Small intestine (tissue), 7 donors: Measurements from ENCODE around the gene LDAH. TPM values are rescaled to one million over a fixed set of nuclear protein-coding genes. Genes with fewer than 3 reads are reported as not detected.

ENCODE experiments used
- DNase-seq, 2 donors: peaks; one replicate each; pipeline versions ENCODE4 v3.0.0 to v3.0.0-alpha.2; 2013
- FAIRE-seq: peaks from 2 replicates; lab custom pipeline; 2012; peaks lifted over from hg19 to GRCh38; lab: Jason Lieb, UNC
- H3K27ac ChIP-seq, 3 donors: one replicate each; pipeline ENCODE4 v1.5.1; 2013; ENCODE audit warnings: low read length in 2 of 3, mild to moderate bottlenecking in 2 of 3, control low read depth in 1 of 3, inconsistent platforms in 1 of 3, low read depth in 1 of 3, moderate library complexity in 1 of 3
- H3K27me3 ChIP-seq, 3 donors: one replicate each; pipeline ENCODE4 v1.6.1; 2013; ENCODE audit warnings: low read length in 3 of 3, inconsistent platforms in 1 of 3; ENCODE audit not compliant: control insufficient read depth in 3 of 3, insufficient read depth in 3 of 3
- H3K36me3 ChIP-seq, 3 donors: one replicate each; pipeline ENCODE4 v1.6.1; 2013; ENCODE audit warnings: low read length in 3 of 3, inconsistent platforms in 1 of 3, low read depth in 1 of 3, mild to moderate bottlenecking in 1 of 3, moderate library complexity in 1 of 3; ENCODE audit not compliant: control insufficient read depth in 3 of 3, insufficient read depth in 2 of 3
- H3K4me1 ChIP-seq, 3 donors: one replicate each; pipeline ENCODE4 v1.6.1; 2013; ENCODE audit warnings: low read length in 2 of 3, inconsistent platforms in 1 of 3, low read depth in 1 of 3, mild to moderate bottlenecking in 1 of 3, moderate library complexity in 1 of 3; ENCODE audit not compliant: control insufficient read depth in 3 of 3, insufficient read depth in 2 of 3
- H3K4me3 ChIP-seq, 3 donors: one replicate each; pipeline ENCODE4 v1.5.1; 2013; ENCODE audit warnings: low read length in 3 of 3, control low read depth in 1 of 3, inconsistent platforms in 1 of 3, low read depth in 1 of 3, mild to moderate bottlenecking in 1 of 3, moderate library complexity in 1 of 3
- H3K9me3 ChIP-seq, 2 donors: one replicate each; pipeline ENCODE4 v1.6.1; 2013; ENCODE audit warnings: low read depth in 1 of 2, low read length in 1 of 2; ENCODE audit not compliant: control insufficient read depth in 2 of 2, insufficient read depth in 1 of 2
- WGBS, 3 donors: extraction: QIAGEN DNeasy Blood & Tissue Kit; methylation state at CpG; one replicate each; pipeline ENCODE4 v1.1.7; 2013; 5-methylcytosine and 5-hydroxymethylcytosine counted together
- polyA plus RNA-seq, 4 donors: library from polyadenylated mRNA; stranded (reverse) in 3 of 4; unstranded in 1 of 4; fragments of 200-250 nt in 3 of 4; fragments of 120-200 nt in 1 of 4; gene quantifications; one replicate each; pipeline versions ENCODE4 v1.2.1 to v1.2.3, GENCODE V29; 2013
- donor health status: healthy with polysubstance abuse.
- donor health status: control.
- donor health status: control.
- donor health status: Bipolar disorder and iron deficiency.
- donor health status: healthy.

LDAH gene
- polyA plus RNA-seq, 4 donors = 4.3 to 32.1 (median 10.4) TPM

- Histone ChIP-seq H3K27ac (no peak overlapping the region), H3K4me3 (no peak overlapping the region), H3K4me1 (peaks cover 0 to 38% (median 0%) of the 10 kb centered on the region in 3 donors), H3K27me3 (peaks cover 10 to 50% (median 32%) of the 10 kb centered on the region in 3 donors), H3K9me3 (peaks cover 0 to 3% of the 10 kb centered on the region in 2 donors), H3K36me3 (peaks cover 0 to 13% (median 0%) of the 10 kb centered on the region in 3 donors)
- FAIRE-seq (no peak), DNase-seq (no peak)
- WGBS, 3 donors = 78 to 83% (median 78%) methylated on average over 11 of the region's 11 CpGs
These were observed 148.5 kb downstream of the LDAH start for GRCh38 chr2:20674309-20674965.

GRCh38 chr2:20673686-20674308 is 149.1 kb downstream of the LDAH start:
- peaks cover 0 to 3% of the 10 kb centered on the region in 2 donors for H3K9me3 ChIP-seq
- no peak overlapping the region for H3K4me3 ChIP-seq
- FAIRE-seq (no peak), DNase-seq (no peak)
- peaks cover 11 to 56% (median 37%) of the 10 kb centered on the region in 3 donors for H3K27me3 ChIP-seq
- no peak overlapping the region for H3K27ac ChIP-seq
- peaks cover 0 to 9% (median 0%) of the 10 kb centered on the region in 3 donors for H3K36me3 ChIP-seq
- peaks cover 0 to 41% (median 0%) of the 10 kb centered on the region in 3 donors for H3K4me1 ChIP-seq
- 77 to 79% (median 78%) methylated on average over 5 of the region's 5 CpGs for whole genome bisulfite sequencing, 3 donors

GRCh38 chr2:20672201-20672951 is 150.5 kb downstream of the LDAH start:
- peaks cover 0 to 3% of the 10 kb centered on the region in 2 donors for H3K9me3 ChIP-seq
- H3K4me3 ChIP-seq = no peak overlapping the region
- 15 to 30% (median 26%) methylated on average over 18 of the region's 18 CpGs for WGBS, 3 donors
- DNase-seq (peak in 1 of 2 donors; percentile 64), FAIRE-seq (no peak)
- H3K27ac ChIP-seq = no peak overlapping the region
- peaks cover 0 to 41% (median 0%) of the 10 kb centered on the region in 3 donors for H3K4me1 ChIP-seq
- peaks cover 19 to 70% (median 46%) of the 10 kb centered on the region in 3 donors for H3K27me3 ChIP-seq
- H3K36me3 ChIP-seq = peaks cover 0 to 3% (median 0%) of the 10 kb centered on the region in 3 donors

- Histone ChIP-seq H3K36me3 (no peaks in the 10 kb centered on the region), H3K4me1 (peaks cover 0 to 41% (median 0%) of the 10 kb centered on the region in 3 donors), H3K9me3 (peaks cover 0 to 3% of the 10 kb centered on the region in 2 donors), H3K4me3 (no peak overlapping the region), H3K27ac (no peak overlapping the region), H3K27me3 (peaks cover 19 to 73% (median 46%) of the 10 kb centered on the region in 3 donors)
- 10 to 17% (median 13%) methylated on average over 13 of the region's 13 CpGs for WGBS, 3 donors
- DNase-seq (no peak), FAIRE-seq (no peak)
These were observed 151.2 kb downstream of the LDAH start for GRCh38 chr2:20671736-20672080.

GRCh38 chr2:20671036-20671735 is 151.7 kb downstream of the LDAH start:
- DNase-seq = peak in 1 of 2 donors; percentile 44

GRCh38 chr2:20670315-20671035 is 152.4 kb downstream of the LDAH start:
- Histone ChIP-seq H3K9me3 (peaks cover 0 to 3% of the 10 kb centered on the region in 2 donors), H3K36me3 (no peaks in the 10 kb centered on the region), H3K27ac (no peak overlapping the region), H3K4me1 (peaks cover 0 to 42% (median 0%) of the 10 kb centered on the region in 3 donors), H3K4me3 (no peak overlapping the region), H3K27me3 (peaks cover 23 to 85% (median 54%) of the 10 kb centered on the region in 3 donors)
- FAIRE-seq = no peak
- peak in 1 of 2 donors; percentile 71 for DNase-seq
- WGBS, 3 donors = 10 to 15% (median 12%) methylated on average over 42 to 83 of the region's 83 CpGs

More at GRCh38 chr2:20671036-20671735, 151.7 kb downstream of the LDAH start:
- H3K27me3 ChIP-seq = peaks cover 23 to 78% (median 48%) of the 10 kb centered on the region in 3 donors
- H3K27ac ChIP-seq = no peak overlapping the region
- no peaks in the 10 kb centered on the region for H3K36me3 ChIP-seq
- H3K4me3 ChIP-seq = no peak overlapping the region
- H3K4me1 ChIP-seq = peaks cover 0 to 42% (median 0%) of the 10 kb centered on the region in 3 donors
- H3K9me3 ChIP-seq = peaks cover 0 to 3% of the 10 kb centered on the region in 2 donors
- no peak for FAIRE-seq
- 15 to 31% (median 18%) methylated on average over 44 to 60 of the region's 60 CpGs for WGBS, 3 donors

GRCh38 chr2:20669562-20670314 is 153.2 kb downstream of the LDAH start:
- DNase-seq (no peak), FAIRE-seq (no peak)
- Histone ChIP-seq H3K27me3 (peaks cover 25 to 91% (median 62%) of the 10 kb centered on the region in 3 donors), H3K4me3 (no peak overlapping the region), H3K27ac (no peak overlapping the region), H3K36me3 (no peaks in the 10 kb centered on the region), H3K4me1 (peaks cover 0 to 39% (median 0%) of the 10 kb centered on the region in 3 donors), H3K9me3 (peaks cover 0 to 3% of the 10 kb centered on the region in 2 donors)
- WGBS, 3 donors = 18 to 25% (median 23%) methylated on average over 45 of the region's 45 CpGs
